GOT3 (cell line): Measurements from ENCODE around the gene E2F1.
"Not testable (repeated sequence)": the region's sequence is repeated elsewhere in the genome, so short reads cannot be mapped to it uniquely, and the experiment has no call there.

Experiments
- DNase-seq: peaks from one replicate; lab custom pipeline; 2025; ENCODE audit warnings: mixed read lengths; lab: John Stamatoyannopoulos, UW

The E2F1 gene

DNA sequence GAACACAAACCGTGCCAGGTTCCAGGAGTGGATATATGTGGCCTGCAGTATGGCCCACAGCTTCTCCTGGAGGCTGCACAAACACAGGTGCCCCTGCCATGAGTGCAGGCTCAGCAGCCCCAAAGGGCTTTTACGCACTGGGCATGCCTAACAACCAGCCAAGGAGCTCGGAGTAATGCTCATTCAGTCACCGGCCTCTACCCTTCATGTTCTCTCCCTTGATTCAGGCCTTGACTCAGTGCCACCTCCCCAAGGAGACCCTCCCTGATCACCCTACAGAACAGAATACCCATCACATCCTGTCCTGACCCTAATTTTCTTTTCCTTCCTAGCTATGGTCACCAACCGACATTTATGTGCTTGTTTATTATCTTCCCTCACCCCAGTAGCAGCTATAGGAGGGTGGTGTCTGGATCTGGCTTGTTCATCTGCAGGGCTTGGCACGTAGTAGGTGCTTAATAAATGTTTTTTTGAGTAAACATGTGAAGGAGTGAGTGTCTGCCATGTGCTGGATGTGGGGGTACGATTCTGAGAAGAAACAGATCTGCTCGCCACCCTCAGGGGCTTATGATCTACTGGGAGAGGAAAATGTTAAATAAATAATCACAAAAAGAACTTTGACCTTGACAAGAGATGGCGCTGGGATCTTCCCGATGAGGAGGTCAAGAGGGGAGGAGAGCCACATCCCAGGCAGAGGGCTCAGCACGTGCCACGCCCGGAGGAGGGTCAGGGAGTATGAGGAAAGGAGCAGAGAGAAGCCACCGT, 24.7 kb upstream of the E2F1 start:
- no peak for DNase-seq

DNA sequence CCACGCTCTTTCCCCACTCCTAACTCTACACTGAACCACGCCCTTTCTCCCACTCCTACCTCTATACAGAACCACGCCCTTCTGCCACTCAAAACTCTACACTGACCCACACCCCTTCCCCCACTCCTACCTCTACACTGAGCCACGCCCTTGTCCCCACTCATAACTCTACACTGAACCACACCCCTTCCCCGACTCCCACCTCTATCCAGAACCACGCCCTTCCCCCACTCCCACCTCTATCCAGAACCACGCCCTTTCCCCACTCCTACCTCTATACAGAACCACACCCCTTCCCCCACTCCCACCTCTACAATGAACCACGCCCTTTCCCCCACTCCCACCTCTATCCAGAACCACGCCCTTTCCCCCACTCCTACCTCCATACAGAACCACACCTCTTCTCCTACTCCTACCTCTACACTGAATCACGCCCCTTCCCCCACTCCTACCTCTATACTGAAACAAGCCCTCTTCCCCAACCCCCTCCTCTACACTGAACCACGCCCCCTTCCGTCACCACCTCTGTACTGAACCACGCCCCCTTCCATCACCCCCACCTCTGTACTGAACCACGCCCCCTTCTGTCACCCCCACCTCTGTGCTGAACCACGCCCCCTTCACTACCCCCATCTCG, 23.8 kb upstream of the E2F1 start:
- no peak for DNase-seq

DNA sequence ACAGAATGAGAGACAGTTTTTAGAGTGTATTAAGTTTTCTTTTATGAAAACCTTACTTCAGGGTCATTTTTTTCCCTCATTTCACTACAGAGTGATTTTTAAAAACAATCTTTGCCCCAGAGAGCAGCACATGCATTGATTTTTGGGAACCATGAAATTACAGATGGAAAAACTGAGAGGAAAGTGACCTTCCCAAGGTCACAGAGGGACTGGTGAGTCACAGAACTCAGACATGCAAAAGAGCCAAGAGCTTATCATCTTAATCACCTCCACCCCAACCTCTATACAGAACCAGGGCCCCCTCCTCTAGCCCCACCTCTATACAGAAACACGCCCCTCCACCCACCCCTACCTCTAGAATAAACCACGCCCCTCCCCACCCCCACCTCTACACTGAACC, 23.2 kb upstream of the E2F1 start:
- DNase-seq = no peak

DNA sequence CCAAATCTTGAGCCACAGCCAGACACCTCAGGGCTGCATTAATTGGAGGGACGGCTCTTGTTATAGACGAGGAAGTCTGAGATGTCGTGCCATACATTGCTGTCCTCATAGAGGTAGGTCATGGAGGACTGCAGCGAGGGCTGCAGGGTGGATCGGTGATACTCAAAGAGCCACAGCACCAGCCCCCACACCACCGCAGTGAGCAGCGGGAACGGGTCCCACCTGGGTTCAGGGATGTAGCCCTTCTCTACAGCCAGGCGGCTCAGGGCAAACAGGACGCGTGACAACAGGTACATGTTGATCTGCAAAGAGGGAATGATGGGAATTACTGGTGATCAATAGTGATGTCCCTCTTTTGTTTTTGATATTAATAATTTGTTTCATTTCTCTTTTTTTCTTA, 21.5 kb upstream of the E2F1 start:
- no peak for DNase-seq

DNA sequence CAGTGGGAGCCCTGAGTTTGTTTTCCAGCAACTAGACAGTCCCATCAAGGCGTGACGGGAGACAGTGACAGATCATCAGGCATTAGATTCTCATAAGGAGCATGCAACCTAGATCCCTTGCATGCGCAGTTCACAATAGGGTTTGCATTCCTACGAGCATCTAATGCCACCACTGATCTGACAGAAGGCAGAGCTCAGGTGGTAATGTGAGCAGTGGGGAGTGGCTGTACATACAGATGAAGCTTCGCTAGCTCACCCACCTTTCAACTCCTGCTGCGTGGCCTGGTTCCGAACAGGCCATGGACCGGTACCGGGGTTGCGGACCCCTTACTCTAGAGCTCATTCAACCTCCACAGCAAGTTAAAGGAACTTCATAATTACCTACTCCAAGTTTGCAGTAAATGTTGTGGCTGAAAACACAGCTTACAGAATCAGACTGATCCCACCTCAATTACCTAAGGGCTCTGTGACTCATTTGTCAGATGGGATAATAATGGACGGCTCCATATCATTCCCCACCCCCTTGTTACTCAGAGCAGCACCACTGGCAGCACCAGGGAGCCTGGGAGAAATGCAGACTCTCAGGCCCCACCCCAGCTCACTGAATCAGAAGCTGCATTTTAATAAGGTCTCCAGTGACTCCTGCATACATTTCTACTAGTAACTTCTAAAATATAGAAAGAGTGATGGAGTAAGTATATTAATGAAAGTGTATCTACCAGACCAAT, 18.2 kb upstream of the E2F1 start:
- DNase-seq = no peak

DNA sequence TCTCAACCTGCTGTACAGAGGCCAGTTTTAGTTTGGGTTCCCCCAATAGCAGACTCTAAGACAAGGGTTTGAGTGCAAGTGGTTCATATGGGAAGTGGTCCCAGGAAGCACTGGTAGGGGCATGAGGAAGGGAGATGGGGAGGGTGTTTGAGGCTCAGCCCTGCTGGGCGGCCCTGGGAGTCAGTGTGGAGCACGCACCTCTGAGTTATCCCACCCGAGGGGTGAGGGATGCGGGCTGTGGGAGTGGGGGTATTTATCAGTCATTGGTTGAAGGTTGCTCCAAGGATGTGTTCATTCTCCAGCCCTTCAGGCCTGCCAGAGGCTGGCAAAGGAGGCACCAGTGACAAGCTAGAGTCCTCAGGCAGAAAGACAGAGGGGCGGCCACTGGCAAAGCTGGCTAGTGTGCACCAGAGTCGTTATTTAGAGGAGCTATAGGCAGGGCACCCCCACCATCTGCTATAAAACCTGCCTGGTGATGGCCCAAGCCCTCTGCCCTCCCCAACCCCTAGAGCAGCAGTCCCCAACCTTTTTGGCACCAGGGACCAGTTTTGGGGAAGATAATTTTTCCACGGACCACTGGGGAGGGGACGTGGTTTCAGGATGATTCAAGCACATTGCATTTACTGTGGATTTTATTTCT, 17.4 kb upstream of the E2F1 start:
- DNase-seq = no peak

DNA sequence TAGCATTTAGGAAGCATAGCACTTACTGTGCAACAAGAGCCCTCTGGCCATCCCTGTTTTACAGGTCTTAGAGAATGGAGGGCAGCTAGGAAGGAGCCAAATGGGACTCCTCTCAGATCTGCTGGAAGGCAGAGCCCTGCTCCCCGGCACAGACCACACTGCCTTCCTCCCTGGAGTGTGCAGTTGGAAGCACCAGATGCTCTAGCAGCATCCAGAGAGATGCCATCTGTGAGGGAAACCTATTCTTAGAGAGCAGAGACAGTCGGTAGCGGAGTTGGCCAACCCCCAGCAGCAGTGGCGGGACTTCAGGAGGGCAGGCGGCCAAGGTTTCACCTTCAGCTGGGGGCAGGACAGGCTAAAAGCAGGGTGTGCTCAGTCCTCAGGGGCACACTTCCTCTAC, 16.7 kb upstream of the E2F1 start:
- no peak for DNase-seq

DNA sequence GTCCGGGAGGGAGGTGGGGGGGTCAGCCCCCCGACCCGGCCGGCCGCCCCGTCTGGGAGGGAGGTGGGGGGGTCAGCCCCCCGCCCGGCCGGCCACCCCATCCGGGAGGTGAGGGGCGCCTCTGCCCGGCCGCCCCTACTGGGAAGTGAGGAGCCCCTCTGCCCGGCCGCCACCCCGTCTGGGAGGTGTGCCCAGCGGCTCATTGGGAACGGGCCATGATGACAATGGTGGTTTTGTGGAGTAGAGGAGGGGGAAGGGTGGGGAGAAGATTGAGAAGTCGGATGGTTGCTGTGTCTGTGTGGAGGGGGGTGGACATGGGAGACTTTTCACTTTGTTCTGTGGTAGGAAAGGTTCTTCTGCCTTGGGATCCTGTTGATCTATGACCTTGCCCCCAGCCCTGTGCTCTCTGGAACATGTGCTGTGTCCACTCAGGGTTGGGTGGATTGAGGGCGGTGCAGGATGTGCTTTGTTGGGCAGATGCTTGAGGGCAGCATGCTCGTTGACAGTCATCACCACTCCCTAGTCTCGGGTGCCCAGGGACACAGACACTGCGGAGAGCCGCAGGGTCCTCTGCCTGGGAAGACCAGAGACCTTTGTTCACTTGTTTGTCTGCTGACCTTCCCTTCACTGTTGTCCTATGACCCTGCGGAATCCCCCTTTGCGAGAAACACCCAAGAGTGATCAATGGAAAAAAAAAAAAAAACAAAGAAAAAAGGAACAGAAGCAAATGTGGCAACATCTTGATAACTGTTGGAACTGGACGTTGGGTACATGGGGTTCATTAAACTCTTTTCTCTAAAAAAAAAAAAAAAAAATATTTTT, 15.7 kb upstream of the E2F1 start:
- no peak for DNase-seq

DNA sequence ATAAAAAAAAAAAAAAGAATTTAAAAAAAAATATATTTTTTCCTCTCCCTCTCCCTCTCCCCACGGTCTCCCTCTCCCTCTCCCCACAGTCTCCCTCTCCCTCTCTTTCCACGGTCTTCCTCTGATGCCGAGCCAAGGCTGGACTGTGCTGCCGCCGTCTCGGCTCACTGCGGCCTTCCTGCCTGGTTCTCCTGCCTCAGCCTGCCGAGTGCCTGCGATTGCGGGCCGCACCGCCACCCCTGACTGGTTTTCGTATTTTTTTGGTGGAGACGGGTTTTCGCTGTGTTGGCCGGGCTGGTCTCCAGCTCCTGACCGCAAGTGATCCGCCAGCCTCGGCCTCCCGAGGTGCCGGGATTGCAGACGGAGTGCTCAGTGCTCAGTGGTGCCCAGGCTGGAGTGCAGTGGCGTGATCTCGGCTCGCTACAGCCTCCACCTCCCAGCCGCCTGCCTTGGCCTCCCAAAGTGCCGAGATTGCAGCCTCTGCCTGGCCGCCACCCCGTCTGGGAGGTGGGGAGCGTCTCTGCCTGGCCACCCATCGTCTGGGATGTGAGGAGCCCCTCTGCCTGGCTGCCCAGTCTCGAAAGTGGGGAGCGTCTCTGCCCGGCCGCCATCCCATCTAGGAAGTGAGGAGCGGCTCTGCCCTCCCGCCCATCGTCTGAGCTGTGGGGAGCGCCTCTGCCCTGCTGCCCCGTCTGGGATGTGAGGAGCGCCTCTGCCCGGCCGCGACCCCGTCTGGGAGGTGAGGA, 14.7 kb upstream of the E2F1 start:
- not testable (repeated sequence) for DNase-seq

DNA sequence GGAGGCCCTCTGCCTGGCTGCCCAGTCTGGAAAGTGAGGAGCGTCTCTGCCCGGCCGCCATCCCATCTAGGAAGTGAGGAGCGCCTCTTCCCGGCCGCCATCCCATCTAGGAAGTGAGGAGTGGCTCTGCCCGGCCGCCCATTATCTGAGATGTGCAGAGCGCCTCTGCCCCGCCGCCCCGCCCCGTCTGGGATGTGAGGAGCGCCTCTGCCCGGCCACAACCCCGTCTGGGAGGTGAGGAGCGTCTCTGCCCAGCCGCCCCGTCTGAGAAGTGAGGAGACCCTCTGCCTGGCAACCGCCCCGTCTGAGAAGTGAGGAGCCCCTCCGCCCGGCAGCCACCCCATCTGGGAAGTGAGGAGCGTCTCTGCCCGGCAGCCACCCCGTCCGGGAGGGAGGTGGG, 12.8 kb upstream of the E2F1 start:
- not testable (repeated sequence) for DNase-seq

DNA sequence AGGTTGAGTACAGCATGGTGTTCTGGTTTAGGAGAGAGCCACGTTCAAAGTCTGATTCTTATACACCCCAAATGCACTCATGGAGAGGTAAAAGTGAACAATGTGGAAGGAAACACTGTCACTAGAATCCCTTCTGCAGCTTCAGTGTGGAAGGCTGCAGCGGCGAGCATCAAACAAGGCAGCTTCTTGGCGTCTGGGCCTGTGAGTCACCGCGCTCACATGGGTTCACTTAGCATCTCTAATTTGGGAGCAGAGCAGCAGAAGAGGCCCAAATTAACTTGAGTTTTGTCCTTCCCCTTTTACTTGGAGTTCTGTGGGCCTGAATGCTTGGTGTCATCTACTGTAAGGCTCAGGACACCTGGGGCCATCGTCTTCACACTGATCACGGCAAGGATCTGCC, 10.9 kb upstream of the E2F1 start:
- DNase-seq = no peak

DNA sequence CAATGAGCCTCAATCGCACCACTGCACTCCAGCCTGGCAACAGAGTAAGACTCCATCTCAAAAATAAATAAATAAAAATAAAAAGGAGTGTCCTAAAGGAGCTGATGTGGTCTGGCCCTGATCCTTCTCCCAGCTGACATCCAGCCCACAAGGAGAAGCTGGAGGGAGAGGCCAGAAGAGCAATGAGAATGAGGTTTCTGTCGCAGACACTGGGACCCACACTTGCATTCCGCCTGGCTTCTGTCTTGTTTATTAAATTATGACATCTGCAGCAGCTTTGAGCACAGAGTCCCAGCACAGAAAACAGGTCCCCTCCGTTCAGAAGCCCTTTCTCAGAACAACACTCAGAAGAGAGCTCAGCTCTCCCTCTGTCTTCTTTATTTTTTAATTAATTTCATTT, 10.3 kb upstream of the E2F1 start:
- no peak for DNase-seq

DNA sequence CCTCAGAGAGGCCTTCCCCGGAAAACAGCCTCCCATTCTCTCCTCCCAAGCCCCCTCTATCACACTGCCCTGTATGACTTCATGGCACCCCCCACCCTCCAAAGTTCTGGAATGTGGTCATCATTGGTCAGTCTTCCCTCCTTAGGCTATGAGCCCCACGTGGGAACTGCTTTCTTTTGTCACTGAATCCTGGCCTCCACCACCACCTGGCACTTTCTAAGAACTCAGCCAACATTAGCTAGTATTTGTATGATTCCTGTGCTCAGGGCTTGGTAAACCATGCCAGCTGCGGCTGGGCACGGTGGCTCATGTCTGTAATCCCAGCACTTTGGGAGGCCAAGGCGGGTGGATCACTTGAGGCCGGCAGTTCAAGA, 8.4 kb upstream of the E2F1 start:
- DNase-seq = no peak

DNA sequence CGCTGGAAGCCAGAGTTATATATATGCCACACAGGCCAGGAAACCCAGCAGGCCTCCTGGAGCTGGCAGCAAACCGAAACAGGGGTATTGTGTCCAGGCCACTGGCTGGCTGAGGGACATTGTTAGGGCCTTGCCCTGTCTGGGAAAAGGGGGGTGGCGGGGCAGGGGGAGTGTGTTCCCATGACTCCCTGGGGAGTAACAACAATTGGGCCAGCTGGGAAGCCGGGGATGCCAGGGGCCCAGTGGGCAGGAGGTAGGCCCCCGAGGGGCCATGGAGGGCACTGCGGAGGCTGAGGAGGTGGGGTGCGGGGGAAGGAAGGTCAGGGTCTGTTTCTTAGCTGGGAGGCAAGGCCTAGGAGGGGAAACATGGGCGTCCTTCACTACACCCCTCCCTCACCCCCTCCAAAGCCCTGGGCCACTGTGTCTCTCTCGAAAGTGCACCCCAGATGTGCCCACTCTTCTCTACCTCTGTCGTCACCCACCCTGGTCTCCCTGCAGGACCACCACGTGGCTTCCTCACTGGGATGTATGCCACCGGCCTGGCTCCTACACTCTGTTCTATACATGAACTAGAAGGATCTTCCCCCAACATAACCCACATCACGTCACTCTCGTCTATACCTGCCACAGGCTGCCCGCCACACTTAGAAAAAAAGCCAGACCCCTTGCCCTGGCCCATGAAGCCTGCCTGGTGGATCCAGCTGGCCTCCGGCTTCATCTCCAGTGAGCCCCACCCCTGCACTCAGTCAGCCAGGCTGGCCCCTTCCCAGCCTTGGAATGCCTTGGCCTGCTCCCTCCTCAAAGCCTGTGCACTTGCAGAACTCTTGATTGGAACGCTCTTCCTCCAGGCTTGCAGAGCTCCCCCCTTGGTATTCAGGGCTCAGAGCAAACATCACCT, 7.8 kb upstream of the E2F1 start:
- no peak for DNase-seq

DNA sequence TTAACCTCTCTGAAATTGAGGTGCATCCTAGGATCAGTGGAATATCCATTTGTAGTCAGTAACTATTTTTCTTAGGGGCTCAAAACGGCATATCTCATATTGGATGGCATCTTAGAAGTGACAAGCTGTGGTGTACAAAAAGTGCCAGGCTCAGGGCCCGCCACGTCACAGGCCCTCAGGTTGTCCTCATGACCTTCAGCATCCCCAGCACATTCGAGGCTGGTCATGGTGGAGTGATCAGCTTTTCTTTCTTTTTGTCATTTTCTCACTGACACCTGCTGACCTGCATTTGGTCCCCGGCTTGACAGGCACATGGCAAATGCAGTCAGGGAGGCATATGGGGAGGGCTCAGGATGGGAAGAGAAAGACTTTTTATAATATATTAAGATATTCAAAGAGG, 7.1 kb upstream of the E2F1 start:
- DNase-seq = no peak

DNA sequence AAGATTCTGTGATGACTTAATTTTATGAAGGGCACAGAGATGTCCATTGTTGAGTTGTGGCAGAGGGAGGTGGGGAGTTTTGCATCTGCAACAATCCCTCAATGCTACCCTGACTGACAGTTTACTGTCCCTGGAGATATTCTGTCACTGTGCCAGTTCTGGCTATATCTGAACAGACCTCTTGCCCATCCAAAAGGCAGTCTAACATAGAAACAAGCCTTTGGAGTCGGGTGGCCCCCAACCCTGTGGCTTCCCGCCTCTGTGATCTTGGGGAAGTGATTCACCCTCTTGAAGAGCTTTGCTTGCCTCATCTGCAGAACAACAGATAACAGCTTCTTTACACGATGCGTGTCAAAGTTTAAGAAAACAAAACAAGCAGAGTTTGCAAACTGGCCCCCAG, 3.8 kb upstream of the E2F1 start:
- DNase-seq = no peak

DNA sequence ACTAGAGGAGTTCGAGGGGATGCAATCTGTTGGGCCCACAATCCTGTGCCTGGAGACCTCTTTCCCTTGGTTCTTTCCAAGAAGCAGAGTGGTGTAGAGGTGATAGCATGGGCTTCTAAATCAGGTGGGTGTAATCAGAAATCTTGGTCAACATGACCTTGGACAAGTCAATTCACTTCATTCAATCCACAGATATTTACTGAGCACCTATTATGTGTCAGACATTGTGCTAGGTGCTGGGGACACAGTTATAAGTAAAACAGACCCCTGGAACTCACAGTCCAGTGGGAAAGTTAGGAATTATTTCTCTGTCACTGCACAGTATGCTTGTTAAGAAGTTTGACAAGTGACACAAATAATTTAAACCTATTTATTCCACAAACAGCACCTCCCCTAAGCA, 3.3 kb upstream of the E2F1 start:
- no peak for DNase-seq

DNA sequence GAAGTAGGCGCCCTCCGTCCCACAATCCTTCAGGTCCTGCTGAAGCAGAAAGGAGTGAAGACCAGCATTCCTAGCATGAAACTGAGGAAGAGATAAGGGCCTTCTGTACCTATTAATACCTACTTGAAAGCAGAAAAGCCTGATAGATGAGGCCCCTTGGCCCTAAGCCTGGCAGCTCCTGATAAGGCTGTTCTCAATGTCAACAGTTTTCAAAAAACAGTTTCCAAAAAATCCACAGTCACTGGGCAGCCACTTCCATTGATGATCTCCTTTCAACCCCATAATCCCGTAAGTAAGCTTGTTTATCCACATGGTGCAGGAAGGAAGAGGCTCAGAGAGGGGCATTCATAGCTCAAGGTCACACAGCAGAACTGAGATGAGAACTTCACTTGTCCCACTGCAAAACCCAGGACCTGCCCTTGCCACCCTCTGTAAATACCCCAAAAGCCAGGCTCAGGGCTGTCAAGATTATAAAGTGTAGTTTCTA, 2.8 kb upstream of the E2F1 start:
- no peak for DNase-seq

DNA sequence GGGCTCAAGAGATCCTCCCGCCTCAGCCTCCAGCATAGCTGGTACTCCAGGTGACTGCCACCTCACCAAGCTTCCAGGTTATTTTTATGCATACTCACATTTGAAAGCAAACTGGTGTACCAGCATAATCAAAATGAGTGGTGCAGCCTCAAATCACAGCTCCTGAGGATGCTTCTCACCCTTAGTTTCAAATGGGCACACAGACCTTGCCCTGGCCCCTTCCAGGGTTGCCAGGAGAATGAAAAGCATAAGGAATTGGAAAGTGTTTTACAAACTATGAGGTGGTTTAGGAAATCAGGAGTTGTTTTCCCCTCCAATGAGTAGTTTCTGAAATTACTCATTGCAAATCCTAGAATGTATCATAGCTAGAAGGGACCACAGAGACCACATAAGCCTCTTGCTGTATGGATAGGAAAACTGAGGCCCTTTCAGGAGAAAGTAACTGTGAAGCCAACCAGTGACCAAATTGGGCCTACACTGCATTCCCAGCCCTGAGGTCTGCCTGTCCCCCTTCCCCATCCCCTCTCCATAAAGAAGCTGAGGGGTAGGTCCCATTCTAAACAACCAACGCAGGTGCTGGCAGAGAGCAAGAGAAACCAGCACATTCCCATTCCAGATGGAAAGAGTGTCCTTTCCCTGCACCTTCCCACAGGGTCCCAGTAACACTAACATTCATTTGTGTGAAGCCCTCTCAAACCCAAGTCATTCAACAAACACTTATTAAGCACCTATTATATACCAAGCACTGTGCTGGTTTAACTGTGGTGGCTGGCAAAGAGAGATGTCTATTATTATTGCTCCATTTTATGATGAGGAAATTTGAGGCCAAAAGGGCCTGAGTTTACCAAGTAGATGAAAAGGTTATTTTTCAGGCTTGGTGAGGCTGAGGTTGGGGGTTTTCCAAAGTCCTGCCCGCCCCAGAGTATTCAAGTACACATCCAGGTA, 2.1 kb upstream of the E2F1 start:
- DNase-seq = no peak
